Neuronal stem cell (in vitro differentiated cells): ENCODE results near the gene PATE3.

ENCODE experiments used
- DNase-seq: peaks from one replicate; pipeline ENCODE4 v3.0.0-alpha.2; 2013; ENCODE audit warnings: low spot score
- H2AFZ ChIP-seq: one replicate; pipeline ENCODE4 v1.6.1; 2013; ENCODE audit warnings: mild to moderate bottlenecking, low read length, inconsistent platforms
- H2AK5ac ChIP-seq: 2 replicates; pipeline ENCODE4 v1.6.1; 2013; ENCODE audit warnings: low read depth, mild to moderate bottlenecking, inconsistent platforms, low read length, moderate library complexity, mixed read lengths
- H2BK120ac ChIP-seq: 2 replicates; pipeline ENCODE4 v1.6.1; 2013; ENCODE audit warnings: low read depth, mild to moderate bottlenecking, inconsistent platforms, low read length, moderate library complexity, mixed read lengths
- H2BK12ac ChIP-seq: one replicate; pipeline ENCODE4 v1.6.1; 2013; ENCODE audit warnings: low read length, inconsistent platforms
- H2BK15ac ChIP-seq: 2 replicates; pipeline ENCODE4 v1.6.1; 2013; ENCODE audit warnings: mild to moderate bottlenecking, low read length, inconsistent platforms, mixed read lengths
- H2BK5ac ChIP-seq: one replicate; pipeline ENCODE4 v1.6.1; 2013; ENCODE audit warnings: inconsistent platforms, mild to moderate bottlenecking, low read length, moderate library complexity
- H3K14ac ChIP-seq: one replicate; pipeline ENCODE4 v1.6.1; 2013; ENCODE audit warnings: low read length, inconsistent platforms
- H3K18ac ChIP-seq: 2 replicates; pipeline ENCODE4 v1.6.1; 2013; ENCODE audit warnings: low read length, inconsistent platforms
- H3K23ac ChIP-seq: 2 replicates; pipeline ENCODE4 v1.6.1; 2013; ENCODE audit warnings: low read depth, mild to moderate bottlenecking, mixed read lengths, low read length, inconsistent platforms; ENCODE audit not compliant: poor library complexity
- H3K27ac ChIP-seq: replicated peaks from 3 replicates; pipeline ENCODE4 v1.5.1; 2013; ENCODE audit warnings: low read length, inconsistent platforms
- H3K27me3 ChIP-seq, 3 experiments: 2 replicates each; pipeline ENCODE4 v1.6.1; 2013; ENCODE audit warnings: low read length in 3 of 3, mild to moderate bottlenecking in 2 of 3, inconsistent platforms in 1 of 3, low read depth in 1 of 3, mixed read lengths in 1 of 3, moderate library complexity in 1 of 3; ENCODE audit not compliant: control insufficient read depth in 3 of 3, insufficient read depth in 3 of 3
- H3K36me3 ChIP-seq, 2 donors: replicated peaks in 1 of 2; 2 replicates each; pipeline ENCODE4 v1.6.1; 2013; ENCODE audit warnings: low read length in 2 of 2; ENCODE audit not compliant: control insufficient read depth in 2 of 2, insufficient read depth in 2 of 2
- H3K4ac ChIP-seq: 2 replicates; pipeline ENCODE4 v1.6.1; 2013; ENCODE audit warnings: inconsistent platforms, mild to moderate bottlenecking, low read length, moderate library complexity
- H3K4me1 ChIP-seq, 2 donors: 1 replicate in 1 of 2; 2 replicates in 1 of 2; pipeline ENCODE4 v1.6.1; 2013; ENCODE audit warnings: low read length in 2 of 2, low read depth in 1 of 2; ENCODE audit not compliant: control insufficient read depth in 2 of 2, insufficient read depth in 1 of 2
- H3K4me2 ChIP-seq: one replicate; pipeline ENCODE4 v1.6.1; 2013; ENCODE audit warnings: mild to moderate bottlenecking, low read length, inconsistent platforms; ENCODE audit not compliant: insufficient read depth, poor library complexity, severe bottlenecking
- H3K4me3 ChIP-seq, 2 donors: 2 replicates each; pipeline ENCODE4 v1.5.1; 2013; ENCODE audit warnings: low read length in 2 of 2, mild to moderate bottlenecking in 2 of 2, inconsistent platforms in 1 of 2, moderate library complexity in 1 of 2
- H3K79me1 ChIP-seq: one replicate; pipeline ENCODE4 v1.6.1; 2013; ENCODE audit warnings: low read depth, mild to moderate bottlenecking, inconsistent platforms, low read length, moderate library complexity
- H3K9ac ChIP-seq: one replicate; pipeline ENCODE4 v1.6.1; 2013; ENCODE audit warnings: mild to moderate bottlenecking, low read depth, low read length, inconsistent platforms; ENCODE audit not compliant: poor library complexity
- H3K9me3 ChIP-seq, 2 donors: replicated peaks in 1 of 2; 2 replicates each; pipeline versions ENCODE3 to v1.6.1; 2013; ENCODE audit warnings: low read length in 2 of 2, mild to moderate bottlenecking in 2 of 2, inconsistent platforms in 1 of 2, low read depth in 1 of 2, mixed read lengths in 1 of 2, moderate library complexity in 1 of 2; ENCODE audit not compliant: control insufficient read depth in 2 of 2, insufficient read depth in 1 of 2
- H4K8ac ChIP-seq: one replicate; pipeline ENCODE4 v1.6.1; 2013; ENCODE audit warnings: low read depth, mild to moderate bottlenecking, inconsistent platforms, low read length, moderate library complexity
- H4K91ac ChIP-seq: one replicate; pipeline ENCODE4 v1.6.1; 2013; ENCODE audit warnings: low read length, low read depth, mild to moderate bottlenecking, inconsistent platforms; ENCODE audit not compliant: poor library complexity
- WGBS, 2 donors: extraction: QIAGEN DNeasy Blood & Tissue Kit; methylation state at CpG; one replicate each; pipeline ENCODE4 v1.1.7; 2013; ENCODE audit warnings: missing lambda C conversion rate in 2 of 2, mixed read lengths in 1 of 2; ENCODE audit not compliant: insufficient read length in 2 of 2, insufficient replicate concordance in 1 of 2; ENCODE audit errors: extremely low coverage in 2 of 2; 5-methylcytosine and 5-hydroxymethylcytosine counted together

PATE3 gene

DNA sequence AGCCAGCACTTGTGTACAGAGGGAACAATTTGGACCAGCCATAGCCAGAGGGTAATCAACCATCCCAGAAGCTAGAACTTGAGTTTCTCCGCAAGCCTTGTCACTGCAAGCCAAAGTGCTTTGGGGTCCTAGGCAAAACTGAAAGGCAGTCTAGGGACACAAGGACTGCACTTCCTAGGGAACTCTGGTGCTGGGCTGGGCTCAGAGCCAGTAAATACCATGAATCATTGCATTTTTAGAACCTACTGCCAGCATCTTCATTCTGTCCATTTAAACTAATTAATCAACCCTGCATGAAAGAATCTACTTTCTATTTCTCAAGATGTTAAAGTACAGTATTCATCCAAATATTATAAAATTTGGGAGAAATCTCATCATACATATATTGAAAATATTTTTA, 20.0 kb downstream of the PATE3 start:
- H3K4me3 ChIP-seq, result no peak overlapping the region
- H4K8ac ChIP-seq, result no peak overlapping the region
- no peak overlapping the region for H4K91ac ChIP-seq
- H3K9ac ChIP-seq, result no peak overlapping the region
- H2AK5ac ChIP-seq, result no peak overlapping the region
- no peak overlapping the region for H3K18ac ChIP-seq
- no peak overlapping the region for H2BK12ac ChIP-seq
- no peak for DNase-seq
- H3K9me3 ChIP-seq, result peaks cover 0 to 8% of the 10 kb centered on the region in 2 donors
- no peak overlapping the region for H3K4me2 ChIP-seq
- no peaks in the 10 kb centered on the region for H3K36me3 ChIP-seq
- no peaks in the 10 kb centered on the region for H3K27me3 ChIP-seq
- H3K27ac ChIP-seq, result no peak overlapping the region
- H2BK15ac ChIP-seq, result no peak overlapping the region
- no peaks in the 10 kb centered on the region for H3K79me1 ChIP-seq
- no peak overlapping the region for H3K4ac ChIP-seq
- H3K14ac ChIP-seq, result no peak overlapping the region
- H2AFZ ChIP-seq, result no peak overlapping the region
- H3K23ac ChIP-seq, result no peak overlapping the region
- no peak overlapping the region for H2BK120ac ChIP-seq
- no peaks in the 10 kb centered on the region for H3K4me1 ChIP-seq
- WGBS, 2 donors, result no CpG with 5 or more reads among the region's 1 CpG
- H2BK5ac ChIP-seq, result no peak overlapping the region

DNA sequence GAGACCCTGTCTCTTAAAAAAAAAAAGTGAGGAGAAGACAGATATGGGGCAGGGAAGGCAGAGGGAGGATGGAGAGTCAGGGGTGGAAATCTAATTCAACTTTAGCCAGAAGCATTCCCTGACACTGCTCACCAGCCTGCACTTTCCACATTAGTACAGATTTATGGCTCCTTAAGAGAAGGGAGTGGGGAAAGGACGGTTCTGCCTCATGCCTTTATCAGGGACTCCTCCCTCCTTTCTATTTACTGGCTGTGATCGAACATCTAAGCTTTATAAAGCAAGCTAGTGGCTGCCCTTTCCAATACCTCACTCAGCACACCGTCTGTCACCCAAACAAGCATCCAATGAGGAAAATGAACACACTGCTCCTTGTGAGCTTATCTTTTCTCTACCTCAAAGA, 45.1 kb downstream of the PATE3 start, which contains the start of gene PATE4:
Gene PATE4, plus strand, starts transcription at position 301 of the 400 bp plus-strand sequence. Its CDS starts 44 bp downstream, at position 345.
- no CpG with 5 or more reads among the region's 3 CpGs for WGBS, 2 donors
- H2BK15ac ChIP-seq, result no peak within 1 kb of the TSS
- H3K4me3 ChIP-seq, result no peak within 1 kb of the TSS
- H3K14ac ChIP-seq, result no peak within 1 kb of the TSS
- H2BK12ac ChIP-seq, result no peak within 1 kb of the TSS
- H3K4me2 ChIP-seq, result no peak within 1 kb of the TSS
- H2AK5ac ChIP-seq, result no peak within 1 kb of the TSS
- H3K36me3 ChIP-seq, result no peaks in the 10 kb centered on the region
- H4K91ac ChIP-seq, result no peak within 1 kb of the TSS
- H3K79me1 ChIP-seq, result no peaks in the 10 kb centered on the region
- H2BK120ac ChIP-seq, result no peak within 1 kb of the TSS
- no peak for DNase-seq
- H2AFZ ChIP-seq, result no peak within 1 kb of the TSS
- H3K9ac ChIP-seq, result no peak within 1 kb of the TSS
- no peak within 1 kb of the TSS for H3K4ac ChIP-seq
- no peak within 1 kb of the TSS for H4K8ac ChIP-seq
- H3K27ac ChIP-seq, result no peak within 1 kb of the TSS
- no peak within 1 kb of the TSS for H3K18ac ChIP-seq
- no peaks in the 10 kb centered on the region for H3K9me3 ChIP-seq
- no peak within 1 kb of the TSS for H2BK5ac ChIP-seq
- H3K4me1 ChIP-seq, result no peaks in the 10 kb centered on the region
- peaks cover 0 to 13% (median 0%) of the 10 kb centered on the region in 3 experiments for H3K27me3 ChIP-seq
- no peak within 1 kb of the TSS for H3K23ac ChIP-seq

DNA sequence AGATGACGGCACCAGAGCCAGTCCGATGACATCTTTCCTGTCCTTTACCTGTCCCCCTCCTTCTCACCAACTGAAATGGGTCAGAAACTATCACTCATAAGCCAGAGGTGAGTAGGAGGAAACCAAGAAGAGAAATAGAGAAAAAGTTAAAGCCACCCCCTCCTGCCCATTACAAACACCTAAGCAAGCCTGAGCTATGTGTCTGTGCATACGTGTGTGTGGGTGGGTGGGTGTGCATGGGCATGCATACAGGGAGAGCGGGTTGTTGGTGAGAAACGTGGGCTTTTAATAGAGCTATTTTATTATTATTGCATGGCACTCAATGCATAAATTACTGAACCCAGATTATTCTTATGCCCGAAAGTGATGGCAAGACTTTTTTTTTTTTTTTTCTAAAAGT, 47.8 kb downstream of the PATE3 start:
- no peak for DNase-seq

More for the DNA sequence above, 47.8 kb downstream of the PATE3 start:
- Histone ChIP-seq H3K4me1 (no peaks in the 10 kb centered on the region), H3K4me3 (no peak overlapping the region), H2BK15ac (no peak overlapping the region), H3K36me3 (no peaks in the 10 kb centered on the region), H4K8ac (no peak overlapping the region), H2BK120ac (no peak overlapping the region), H3K9me3 (no peaks in the 10 kb centered on the region), H3K27me3 (peaks cover 0 to 18% (median 0%) of the 10 kb centered on the region in 3 experiments), H3K4ac (no peak overlapping the region), H3K79me1 (no peaks in the 10 kb centered on the region), H3K9ac (no peak overlapping the region), H2BK12ac (no peak overlapping the region), H3K27ac (no peak overlapping the region), H3K18ac (no peak overlapping the region), H2AFZ (no peak overlapping the region), H3K4me2 (no peak overlapping the region), H2AK5ac (no peak overlapping the region), H3K14ac (no peak overlapping the region), H2BK5ac (no peak overlapping the region), H4K91ac (no peak overlapping the region), H3K23ac (no peak overlapping the region)
- WGBS, 2 donors, result no CpG with 5 or more reads among the region's 6 CpGs
